NCI-H446 treated with DMSO at 0.1 percent for 48 hours (cell line): ENCODE measurements around the gene FMNL2.
"Not testable (repeated sequence)": the region's sequence is repeated elsewhere in the genome, so short reads cannot be mapped to it uniquely, and the experiment has no call there.

Source experiments
- DNase-seq: peaks from one replicate; lab custom pipeline; 2025; lab: John Stamatoyannopoulos, UW

The FMNL2 gene

GRCh38 chr2:152473151-152473857 lies 138.3 kb downstream of the FMNL2 start:
- no peak for DNase-seq

GRCh38 chr2:152474523-152474922 lies 139.5 kb downstream of the FMNL2 start:
- not testable (repeated sequence) for DNase-seq

- no peak for DNase-seq
Observed at GRCh38 chr2:152475982-152476381, 141.0 kb downstream of the FMNL2 start.

GRCh38 chr2:152477347-152478092 lies 142.5 kb downstream of the FMNL2 start:
- no peak for DNase-seq

- DNase-seq = no peak
Observed at GRCh38 chr2:152479282-152479681, 144.3 kb downstream of the FMNL2 start.

- DNase-seq = no peak
Observed at GRCh38 chr2:152480821-152481399, 145.9 kb downstream of the FMNL2 start.

- DNase-seq = no peak
Observed at GRCh38 chr2:152481881-152482583, 147.1 kb downstream of the FMNL2 start.

- no peak for DNase-seq
Observed at GRCh38 chr2:152483276-152484063, 148.5 kb downstream of the FMNL2 start.

GRCh38 chr2:152485954-152486736 lies 151.2 kb downstream of the FMNL2 start:
- DNase-seq = no peak

GRCh38 chr2:152486737-152487400 lies 151.9 kb downstream of the FMNL2 start:
- DNase-seq = no peak

- DNase-seq = no peak
Observed at GRCh38 chr2:152488075-152488474, 153.1 kb downstream of the FMNL2 start.

GRCh38 chr2:152489364-152489763 lies 154.4 kb downstream of the FMNL2 start:
- no peak for DNase-seq

GRCh38 chr2:152490686-152491455 lies 155.9 kb downstream of the FMNL2 start:
- DNase-seq = no peak

- DNase-seq = no peak
Observed at GRCh38 chr2:152492131-152492530, 157.2 kb downstream of the FMNL2 start.

GRCh38 chr2:152492911-152493310 lies 157.9 kb downstream of the FMNL2 start:
- DNase-seq = no peak

- DNase-seq = no peak
Observed at GRCh38 chr2:152493417-152493816, 158.4 kb downstream of the FMNL2 start.

GRCh38 chr2:152493945-152494528 lies 159.1 kb downstream of the FMNL2 start:
- DNase-seq = no peak

- no peak for DNase-seq
Observed at GRCh38 chr2:152496371-152496770, 161.4 kb downstream of the FMNL2 start.

- no peak for DNase-seq
Observed at GRCh38 chr2:152497481-152498052, 162.6 kb downstream of the FMNL2 start.
